Ovary (tissue), 3 donors: ENCODE measurements around the gene SPPL2A.

Source experiments
- CTCF ChIP-seq, 3 donors: fragments of 450-650 bp in 2 of 3; fragments of 200-600 bp in 1 of 3; IDR thresholded peaks; one replicate each; pipeline versions ENCODE4 v1.5.1 to v1.8.0; 2016 to 2022; ENCODE audit warnings: antibody characterized with exemption in 3 of 3, mild to moderate bottlenecking in 1 of 3
- POLR2A ChIP-seq: fragments of 450-650 bp; IDR thresholded peaks from one replicate; pipeline ENCODE4 v1.6.1; 2017; ENCODE audit warnings: antibody characterized with exemption, mild to moderate bottlenecking, moderate library complexity
- donor health status: DM: no; HTN: no; CAD: no.

DNA sequence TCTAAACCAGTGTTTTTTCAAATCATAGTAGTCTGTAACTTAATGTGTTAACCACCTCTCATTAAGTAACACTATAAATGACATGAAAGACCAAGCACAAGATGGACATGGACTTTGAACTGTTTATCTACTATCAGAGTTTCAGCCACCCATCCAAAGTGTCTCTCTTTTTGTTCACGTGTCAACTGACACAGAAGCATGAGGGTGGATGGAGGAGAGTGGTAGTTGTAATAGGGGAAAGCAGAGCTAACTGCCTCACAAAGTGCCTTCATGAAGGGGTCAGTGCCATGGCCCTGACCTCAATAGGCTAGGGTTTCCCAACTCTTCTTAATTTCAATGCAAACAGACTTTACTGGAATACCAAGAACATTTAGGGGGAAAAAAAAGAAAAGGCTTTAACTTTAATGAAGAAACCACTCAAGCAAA, 46.8 kb downstream of the SPPL2A start:
- TF ChIP-seq POLR2A (no peak), CTCF (IDR thresholded peaks at IDR 0.05) (no peak)
